Stimulated activated naive CD8-positive, alpha-beta T cell treated with anti-CD3 and anti-CD28 coated beads, Interleukin-15, Interleukin-2, amounts not matched to agents 100 U/mL and 50 U/mL, for 24 hours (primary cell): ENCODE results near the gene CYBA.
"Not testable (repeated sequence)": the region's sequence is repeated elsewhere in the genome, so short reads cannot be mapped to it uniquely, and the experiment has no call there.

ENCODE experiments used
- ATAC-seq: fragments of 150-1000 bp; cut with Tn5 transposase; one replicate; pipeline ENCODE4 v1.10.0; 2021
- DNase-seq: peaks from one replicate; pipeline ENCODE4 v3.0.0; 2021

CYBA gene

GRCh38 chr16:88686062-88686438 is 35.2 kb upstream of the CYBA start:
- DNase-seq (peak; percentile 48), ATAC-seq (peak; percentile 5)

GRCh38 chr16:88685156-88686061 is 34.6 kb upstream of the CYBA start:
- peak; percentile 34 for ATAC-seq

GRCh38 chr16:88684569-88685155 is 33.8 kb upstream of the CYBA start:
- no peak for ATAC-seq
- DNase-seq: no peak

More at GRCh38 chr16:88685156-88686061, 34.6 kb upstream of the CYBA start:
- DNase-seq: peak; percentile 81

GRCh38 chr16:88681709-88682451 is 31.0 kb upstream of the CYBA start:
- DNase-seq (peak; percentile 76), ATAC-seq (peak; percentile 63)

GRCh38 chr16:88681084-88681680 is 30.3 kb upstream of the CYBA start:
- no peak for ATAC-seq
- peak; percentile 66 for DNase-seq

GRCh38 chr16:88680554-88681083 is 29.8 kb upstream of the CYBA start:
- no peak for ATAC-seq
- no peak for DNase-seq

- no peak for DNase-seq
- ATAC-seq: no peak
Measured at GRCh38 chr16:88678224-88678979, 27.5 kb upstream of the CYBA start.

- DNase-seq (no peak), ATAC-seq (no peak)
Measured at GRCh38 chr16:88677721-88678120, 26.9 kb upstream of the CYBA start.

- no peak for ATAC-seq
- no peak for DNase-seq
Measured at GRCh38 chr16:88676502-88677242, 25.8 kb upstream of the CYBA start.

- ATAC-seq: no peak
Measured at GRCh38 chr16:88673716-88674379, 23.0 kb upstream of the CYBA start.

GRCh38 chr16:88672776-88673175 is 21.9 kb upstream of the CYBA start:
- no peak for ATAC-seq
- DNase-seq: no peak

More at GRCh38 chr16:88673716-88674379, 23.0 kb upstream of the CYBA start:
- no peak for DNase-seq

GRCh38 chr16:88671806-88672205 is 21.0 kb upstream of the CYBA start:
- ATAC-seq: no peak

GRCh38 chr16:88669980-88670379 is 19.1 kb upstream of the CYBA start:
- ATAC-seq (no peak), DNase-seq (no peak)

More at GRCh38 chr16:88671806-88672205, 21.0 kb upstream of the CYBA start:
- DNase-seq: no peak

- not testable (repeated sequence) for DNase-seq, ATAC-seq
Measured at GRCh38 chr16:88669493-88669892, 18.6 kb upstream of the CYBA start.

- no peak for DNase-seq
Measured at GRCh38 chr16:88667461-88667860, 16.6 kb upstream of the CYBA start.

GRCh38 chr16:88665570-88665969 is 14.7 kb upstream of the CYBA start:
- DNase-seq (no peak), ATAC-seq (no peak)

More at GRCh38 chr16:88667461-88667860, 16.6 kb upstream of the CYBA start:
- no peak for ATAC-seq

GRCh38 chr16:88665148-88665547 is 14.3 kb upstream of the CYBA start:
- no peak for ATAC-seq

GRCh38 chr16:88662843-88663606 is 12.2 kb upstream of the CYBA start, which contains the start of gene MVD:
MVD (minus strand) TSS chr16:88663091; CDS start chr16:88663080, 11 bp downstream.
- DNase-seq: peak; percentile 97
- ATAC-seq: peak; percentile 99

More at GRCh38 chr16:88665148-88665547, 14.3 kb upstream of the CYBA start:
- no peak for DNase-seq
